RCC 7860 (cell line): ENCODE results near the gene STMN3.
"Not testable (repeated sequence)": the region's sequence is repeated elsewhere in the genome, so short reads cannot be mapped to it uniquely, and the experiment has no call there.

Source experiments
- DNase-seq: peaks from one replicate; pipeline ENCODE4 v3.0.0-alpha.2; 2015; ENCODE audit warnings: low spot score
- FAIRE-seq: peaks from 2 replicates; lab custom pipeline; 2012; peaks lifted over from hg19 to GRCh38; lab: Jason Lieb, UNC

The STMN3 gene

DNA sequence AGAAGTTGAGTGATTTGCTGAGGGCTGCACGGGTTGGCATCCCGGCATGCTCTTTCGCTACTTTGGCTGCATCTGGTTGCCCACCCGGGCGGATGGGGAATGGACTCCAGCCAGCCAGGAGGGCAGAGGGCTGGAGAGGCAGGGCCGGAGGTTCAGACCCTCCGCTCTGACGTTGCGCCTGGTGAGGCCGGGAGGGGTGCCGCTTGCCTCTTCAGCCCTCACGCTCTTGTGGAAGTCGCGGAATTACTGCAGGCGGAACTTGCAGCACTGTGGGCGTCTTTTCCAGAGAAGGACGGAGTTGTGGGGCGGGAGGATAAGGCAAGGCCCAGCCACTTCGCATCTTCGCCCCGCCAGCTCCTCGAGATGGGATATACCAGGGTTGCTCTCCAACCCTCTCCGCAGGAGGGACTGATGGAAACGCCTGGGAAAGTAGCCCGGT, 5.5 kb upstream of the STMN3 start:
- FAIRE-seq, result no peak
- no peak for DNase-seq

DNA sequence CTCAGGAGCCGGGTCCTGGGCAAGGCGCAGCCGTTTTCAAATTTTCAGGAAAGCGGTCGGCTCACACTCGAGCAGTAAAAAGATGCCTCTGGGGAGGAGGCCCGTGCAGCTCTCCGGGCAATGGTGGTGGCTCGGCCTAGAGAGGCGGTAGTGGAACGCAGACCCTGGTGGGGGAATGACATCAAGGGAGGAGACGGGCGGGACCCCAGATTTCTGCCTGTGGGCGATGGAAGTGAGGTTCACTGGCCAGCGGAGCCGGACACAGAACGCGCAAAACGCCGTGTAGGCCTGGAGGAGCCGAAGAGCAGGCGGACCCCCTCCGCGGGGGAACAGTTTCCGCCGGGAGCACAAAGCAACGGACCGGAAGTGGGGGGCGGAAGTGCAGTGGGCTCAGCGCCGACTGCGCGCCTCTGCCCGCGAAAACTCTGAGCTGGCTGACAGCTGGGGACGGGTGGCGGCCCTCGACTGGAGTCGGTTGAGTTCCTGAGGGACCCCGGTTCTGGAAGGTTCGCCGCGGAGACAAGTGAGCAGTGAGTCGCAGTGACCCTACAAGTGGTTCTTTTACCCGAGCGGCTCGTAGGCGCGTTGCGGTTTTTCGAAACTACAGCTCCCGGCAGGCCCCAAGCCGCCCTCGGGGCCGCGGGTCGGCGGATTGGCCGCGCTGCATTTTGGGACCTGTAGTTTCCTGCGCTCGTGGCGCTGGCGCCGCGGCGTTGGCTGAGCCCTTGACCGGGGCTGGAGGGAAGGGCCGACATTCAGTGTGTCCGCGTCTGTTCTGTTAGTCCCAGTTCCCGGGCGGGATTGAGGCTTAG, 4.9 kb upstream of the STMN3 start, which contains the start of gene RTEL1:
Gene RTEL1, plus strand, starts transcription at position 376 of the 812 bp plus-strand sequence. CDS start 1,091 bp downstream, outside the sequence.
- peak; percentile 78 for DNase-seq
- FAIRE-seq, result peak; percentile 22

DNA sequence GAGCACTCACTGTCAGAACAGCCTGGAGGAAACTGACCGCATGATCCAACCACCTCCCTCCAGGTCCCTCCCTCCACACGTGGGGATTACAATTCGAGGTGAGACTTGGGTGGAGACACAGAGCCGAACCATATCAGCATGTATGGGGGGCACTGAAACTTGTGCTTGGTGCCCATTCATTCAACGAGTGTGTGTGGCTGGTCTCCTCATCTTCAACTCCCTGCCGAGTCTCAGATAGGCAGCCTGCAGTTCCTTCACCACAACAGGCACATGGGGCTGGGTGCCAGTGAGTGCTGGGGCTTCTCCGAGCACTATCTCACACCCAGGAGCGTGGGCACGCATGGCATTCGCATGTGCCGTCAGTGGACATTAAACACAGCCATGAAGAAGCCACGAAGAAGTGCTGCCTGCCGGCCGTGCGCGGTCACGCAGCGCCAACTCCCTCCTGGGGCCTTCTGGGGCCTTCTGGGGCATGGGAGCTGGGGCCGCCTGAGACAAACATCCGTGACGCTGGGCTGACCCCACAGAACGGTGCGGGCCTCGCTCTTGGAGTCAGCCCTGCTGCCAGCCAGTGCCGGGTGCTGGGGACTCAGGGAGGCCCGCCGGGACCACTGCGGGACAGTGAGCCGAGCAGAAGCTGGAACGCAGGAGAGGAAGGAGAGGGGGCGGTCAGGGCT, 4.2 kb upstream of the STMN3 start:
- FAIRE-seq (no peak), DNase-seq (no peak)

DNA sequence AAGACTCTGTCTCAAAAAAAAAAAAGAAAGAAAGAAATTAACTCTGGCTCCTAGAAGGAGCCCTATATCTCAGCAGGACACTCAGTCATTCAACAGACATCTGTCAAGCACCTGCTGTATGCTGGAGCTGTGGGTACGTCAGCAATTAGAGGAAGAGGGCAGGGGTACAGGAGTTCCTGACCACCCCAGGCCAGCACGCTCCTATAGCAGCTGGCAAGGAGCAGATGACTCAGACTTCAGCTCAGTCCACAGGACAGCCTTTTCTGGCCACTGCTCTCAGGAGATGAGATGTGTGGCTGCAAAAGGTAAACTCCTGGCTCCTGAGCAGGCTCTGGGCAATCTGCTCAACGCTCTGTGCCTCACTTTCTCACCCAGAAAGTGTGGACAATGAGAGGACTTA, 3.2 kb upstream of the STMN3 start:
- no peak for DNase-seq
- FAIRE-seq, result no peak

DNA sequence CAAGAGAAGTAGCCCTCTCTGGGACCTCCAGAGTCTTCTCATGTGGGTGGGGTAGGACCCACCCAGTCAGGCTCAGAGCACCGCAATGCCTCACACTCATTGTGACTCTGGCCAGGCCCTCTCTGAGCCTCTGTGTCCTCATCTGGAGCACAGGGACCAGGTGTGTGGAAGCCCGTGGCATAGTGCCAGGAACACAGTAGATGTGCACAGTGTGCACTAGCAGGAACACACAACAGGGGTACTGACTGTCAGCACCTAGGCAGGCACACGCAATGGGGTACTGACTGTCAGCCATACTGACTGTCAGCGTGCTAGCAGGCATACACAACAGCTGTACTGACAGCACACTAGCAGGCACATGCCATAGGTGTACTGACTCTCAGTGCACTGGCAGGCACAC, 2.0 kb upstream of the STMN3 start:
- FAIRE-seq, result no peak
- no peak for DNase-seq

DNA sequence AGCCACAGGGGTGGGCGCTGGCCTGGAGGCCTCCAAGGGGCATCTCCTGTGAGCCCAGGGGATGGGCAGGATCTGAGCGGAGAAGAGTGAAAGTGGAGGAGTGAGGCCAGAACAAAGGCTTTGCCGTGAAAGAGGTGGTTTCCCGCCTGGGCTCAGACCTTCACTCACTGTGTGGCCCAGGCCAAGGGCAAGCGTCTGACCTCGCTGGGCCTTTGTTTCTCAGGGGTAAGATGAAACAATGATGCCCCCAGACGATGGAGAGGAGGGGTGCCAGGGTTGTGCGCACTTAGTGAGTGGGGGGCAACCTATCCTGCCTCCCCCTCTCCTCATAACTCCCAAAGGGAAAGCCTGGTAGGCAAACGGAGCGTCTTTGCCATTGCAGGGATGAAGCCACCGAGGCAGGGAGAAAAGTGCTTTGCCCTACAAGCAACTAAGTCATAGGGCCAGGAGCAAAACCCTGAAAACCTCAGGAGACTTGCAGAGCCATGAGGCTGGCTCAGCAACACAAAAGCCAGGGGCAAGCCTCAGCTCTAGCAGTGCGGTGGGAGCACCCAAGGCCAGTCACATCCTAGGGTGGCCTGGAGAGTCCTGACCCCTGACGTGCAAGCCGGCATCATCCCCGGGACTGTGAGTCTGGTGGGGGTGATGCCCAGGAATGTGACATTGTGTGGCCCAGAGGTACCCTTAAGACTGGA, 897 bp upstream of the STMN3 start:
- DNase-seq, result no peak
- no peak for FAIRE-seq

DNA sequence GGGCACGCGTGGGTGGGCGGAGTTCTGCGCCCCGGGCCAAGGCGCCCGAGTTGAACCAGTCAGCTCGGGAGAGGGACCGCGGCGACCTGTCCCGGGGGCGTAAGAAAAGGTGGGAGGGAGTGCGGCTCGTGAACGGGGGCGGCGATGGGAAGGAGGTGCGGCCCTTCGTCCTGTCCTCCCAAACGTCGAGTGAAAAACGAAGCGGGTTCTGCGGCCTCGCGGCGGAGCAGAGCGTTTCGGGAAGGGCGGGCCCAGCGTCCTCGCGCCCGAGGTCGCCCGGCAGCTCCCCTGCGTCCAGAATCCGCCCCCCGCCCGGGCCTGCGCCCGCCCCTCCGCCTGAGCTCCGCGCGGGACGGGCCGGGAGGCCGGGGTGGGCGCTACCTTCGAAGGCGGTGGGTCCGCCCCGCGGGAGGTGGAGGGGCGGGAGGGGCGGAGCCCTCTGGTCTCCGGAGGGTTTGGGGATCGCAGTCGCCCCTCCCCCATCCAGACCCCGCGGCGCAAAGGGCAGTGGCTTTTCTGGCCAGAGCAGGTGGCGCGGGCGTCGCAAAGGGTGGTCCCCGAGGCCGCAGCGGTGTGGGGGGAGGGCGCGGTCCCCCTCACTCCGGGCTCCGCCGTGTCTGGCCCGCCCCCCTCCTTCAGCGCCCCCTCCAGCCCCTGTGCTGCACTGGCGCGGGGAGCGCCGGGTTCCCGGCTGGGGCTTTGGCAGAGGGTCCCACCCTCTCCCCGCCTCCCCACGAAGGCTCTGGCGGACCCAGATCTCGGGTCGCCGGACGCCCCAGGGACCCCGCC, 838 bp downstream of the STMN3 start:
- FAIRE-seq (no peak), DNase-seq (no peak)

DNA sequence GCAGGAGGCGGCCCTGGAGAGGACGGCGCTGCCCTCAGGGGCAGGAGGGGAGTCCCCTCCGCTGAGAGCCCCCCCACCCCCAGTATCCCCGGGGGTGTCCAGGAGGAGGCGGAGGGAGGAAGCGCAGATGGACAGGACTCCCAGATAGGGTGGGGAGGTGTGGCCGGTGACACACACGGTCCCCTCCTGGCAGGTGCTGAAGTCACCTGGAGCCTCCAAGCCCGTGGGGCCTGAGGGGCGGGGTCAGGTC, 1.4 kb downstream of the STMN3 start:
- FAIRE-seq, result no peak
- no peak for DNase-seq

DNA sequence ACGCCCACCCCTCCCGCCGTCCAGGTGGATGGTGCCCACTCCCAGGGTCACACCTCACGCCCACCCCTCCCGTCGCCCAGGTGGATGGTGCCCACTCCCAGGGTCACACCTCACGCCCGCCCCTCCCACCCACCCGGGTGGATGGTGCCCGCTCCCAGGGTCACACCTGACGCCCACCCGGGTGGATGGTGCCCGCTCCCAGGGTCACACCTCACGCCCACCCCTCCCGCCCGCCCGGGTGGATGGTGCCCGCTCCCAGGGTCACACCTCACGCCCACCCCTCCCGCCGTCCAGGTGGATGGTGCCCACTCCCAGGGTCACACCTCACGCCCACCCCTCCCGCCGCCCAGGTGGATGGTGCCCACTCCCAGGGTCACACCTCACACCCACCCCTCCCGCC, 2.7 kb downstream of the STMN3 start:
- FAIRE-seq, DNase-seq: not testable (repeated sequence)

DNA sequence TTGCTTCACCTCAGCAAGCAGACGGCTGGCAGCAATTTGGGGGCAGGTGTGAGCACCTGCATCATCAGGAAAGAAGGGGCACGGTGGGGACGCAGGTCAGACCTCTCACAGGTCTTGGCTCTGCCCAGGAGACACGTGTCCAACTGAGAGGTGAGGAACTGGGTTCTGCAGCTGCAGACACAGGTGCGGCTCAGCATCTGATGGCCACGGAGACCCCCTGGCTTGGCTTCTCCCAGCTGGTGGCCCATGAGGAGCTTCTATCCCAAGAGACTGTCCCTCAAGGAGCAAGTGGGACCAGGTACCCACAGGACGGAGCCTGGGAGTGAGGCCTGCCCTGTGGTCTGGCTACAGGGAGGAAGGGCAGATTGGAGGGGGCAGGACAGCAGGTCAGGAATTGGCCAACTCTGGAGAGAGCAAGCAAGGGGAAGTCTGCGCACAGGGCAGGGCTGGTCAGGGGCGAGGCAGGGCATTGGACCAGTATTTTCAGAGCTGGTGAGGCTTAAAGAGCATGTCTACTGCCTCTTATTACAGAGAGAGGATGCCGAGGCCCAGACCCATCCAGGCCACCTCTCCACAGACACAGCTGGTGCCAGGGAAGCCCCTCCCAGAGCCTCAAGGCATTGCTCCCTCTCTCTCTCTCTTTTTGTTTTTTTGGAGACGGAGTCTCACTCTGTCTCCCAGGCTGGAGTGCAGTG, 4.2 kb downstream of the STMN3 start:
- no peak for FAIRE-seq
- DNase-seq, result no peak

DNA sequence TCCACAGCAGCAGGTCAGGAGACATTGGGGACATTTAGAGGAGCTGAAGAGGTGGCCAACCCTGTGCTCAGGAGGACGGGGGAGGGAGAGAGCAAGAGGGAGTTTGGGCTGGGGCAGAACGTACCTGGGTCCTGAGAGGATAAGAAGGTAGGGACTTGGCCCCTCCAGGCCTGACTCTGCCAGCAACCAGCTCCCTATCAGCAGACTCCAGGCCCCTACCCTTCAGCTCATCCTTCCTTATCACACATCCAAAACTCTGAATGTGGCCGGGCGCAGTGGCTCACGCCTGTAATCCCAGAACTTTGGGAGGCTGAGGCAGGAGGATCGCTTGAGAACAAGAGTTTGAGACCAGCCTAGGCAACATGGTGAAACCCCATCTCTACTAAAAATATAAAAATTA, 5.0 kb downstream of the STMN3 start:
- DNase-seq (no peak), FAIRE-seq (no peak)

DNA sequence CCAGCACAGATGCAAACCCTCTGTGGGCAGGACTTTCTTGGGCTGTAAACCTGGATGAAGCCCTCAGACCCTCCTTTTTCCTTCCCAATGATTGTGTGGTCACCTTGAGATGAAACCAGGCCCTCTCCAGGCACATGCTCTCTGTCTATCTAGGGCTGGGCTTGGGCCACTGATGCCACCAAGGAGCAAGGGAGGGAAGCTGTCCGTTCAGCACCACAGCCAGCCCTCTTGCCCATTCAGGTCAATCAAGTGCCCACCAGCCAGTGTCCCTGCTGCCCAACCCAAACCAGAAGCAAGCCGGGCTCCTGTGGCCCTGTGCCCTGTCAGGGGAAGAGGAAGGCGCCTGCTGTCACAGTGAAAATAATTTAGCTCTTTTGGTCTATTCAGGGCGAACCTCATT, 8.0 kb downstream of the STMN3 start:
- DNase-seq (no peak), FAIRE-seq (no peak)

DNA sequence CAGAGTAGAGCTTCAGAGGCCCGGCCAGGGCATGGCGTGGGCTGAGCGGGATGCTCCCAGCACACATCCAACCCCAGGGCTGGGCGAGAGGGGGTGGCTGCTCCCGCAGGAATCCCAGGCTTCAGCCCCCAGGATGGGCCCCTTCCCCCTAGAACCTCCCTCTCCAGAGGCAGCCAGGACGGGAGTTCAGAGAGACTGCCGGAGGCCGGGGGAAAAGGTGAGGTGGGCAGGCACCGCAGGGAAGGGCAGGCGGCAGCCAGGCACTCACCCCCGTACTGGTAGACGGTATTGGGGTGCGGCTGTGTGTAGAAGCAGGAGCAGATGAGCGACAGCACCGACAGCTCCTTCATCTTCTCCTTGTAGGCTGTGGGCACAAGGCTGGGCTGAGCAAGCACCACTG, 9.3 kb downstream of the STMN3 start:
- FAIRE-seq, result no peak
- DNase-seq, result no peak

DNA sequence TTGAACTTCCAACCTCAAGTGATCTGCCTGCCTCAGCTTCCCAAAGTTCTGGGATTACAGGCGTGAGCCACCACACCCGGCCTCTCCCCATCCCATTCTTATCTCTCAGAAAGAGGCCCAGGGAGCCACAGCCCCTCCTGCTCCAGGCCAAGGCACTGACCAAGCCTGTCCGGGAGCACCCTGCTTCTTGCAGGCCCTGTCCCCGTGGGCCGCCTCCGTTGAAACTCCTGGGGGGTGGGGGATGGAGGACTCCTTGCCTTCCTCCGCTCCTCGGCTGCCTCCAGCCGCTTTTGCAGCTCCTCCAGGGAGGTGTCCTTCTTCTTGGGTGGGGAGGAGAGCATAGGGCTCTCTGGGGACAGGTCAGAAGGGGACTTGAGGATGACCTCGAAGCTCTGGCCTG, 9.7 kb downstream of the STMN3 start:
- DNase-seq (no peak), FAIRE-seq (no peak)

DNA sequence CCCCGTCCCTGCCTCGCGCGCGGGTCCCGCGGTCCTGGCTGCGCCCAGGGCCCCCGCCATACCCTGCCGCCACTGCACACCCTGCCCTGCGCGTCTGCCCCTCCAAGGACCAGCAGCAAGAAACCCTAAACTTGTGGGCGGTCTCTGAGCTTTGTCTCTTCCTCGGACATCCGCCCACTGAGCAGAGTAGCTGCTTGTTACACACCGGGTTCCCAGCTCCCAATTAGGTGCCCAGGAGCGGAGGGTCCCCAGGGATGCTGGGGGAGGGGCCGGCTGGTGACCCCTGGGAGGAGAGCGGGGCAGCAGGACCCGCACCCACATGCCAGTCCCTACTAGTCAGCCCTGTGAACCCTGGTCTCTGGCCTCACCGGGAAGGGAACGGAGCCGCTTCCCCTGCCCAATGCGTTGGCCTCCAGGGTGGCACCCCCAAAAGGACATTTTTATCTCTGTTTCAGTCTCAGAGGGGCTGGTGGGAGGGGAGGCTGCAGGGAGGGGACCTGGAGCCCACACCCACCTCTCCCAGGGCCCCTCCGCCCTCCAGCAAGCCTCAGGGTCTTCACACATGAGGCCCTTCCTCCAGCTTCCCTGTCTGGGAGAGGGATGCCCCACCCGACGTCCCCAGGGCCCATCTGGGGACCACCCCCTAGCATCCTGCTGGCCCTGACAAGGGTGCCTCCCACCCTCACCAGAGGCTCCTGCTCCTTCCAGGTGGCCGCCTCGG, 10.5 kb downstream of the STMN3 start:
- DNase-seq (no peak), FAIRE-seq (no peak)

DNA sequence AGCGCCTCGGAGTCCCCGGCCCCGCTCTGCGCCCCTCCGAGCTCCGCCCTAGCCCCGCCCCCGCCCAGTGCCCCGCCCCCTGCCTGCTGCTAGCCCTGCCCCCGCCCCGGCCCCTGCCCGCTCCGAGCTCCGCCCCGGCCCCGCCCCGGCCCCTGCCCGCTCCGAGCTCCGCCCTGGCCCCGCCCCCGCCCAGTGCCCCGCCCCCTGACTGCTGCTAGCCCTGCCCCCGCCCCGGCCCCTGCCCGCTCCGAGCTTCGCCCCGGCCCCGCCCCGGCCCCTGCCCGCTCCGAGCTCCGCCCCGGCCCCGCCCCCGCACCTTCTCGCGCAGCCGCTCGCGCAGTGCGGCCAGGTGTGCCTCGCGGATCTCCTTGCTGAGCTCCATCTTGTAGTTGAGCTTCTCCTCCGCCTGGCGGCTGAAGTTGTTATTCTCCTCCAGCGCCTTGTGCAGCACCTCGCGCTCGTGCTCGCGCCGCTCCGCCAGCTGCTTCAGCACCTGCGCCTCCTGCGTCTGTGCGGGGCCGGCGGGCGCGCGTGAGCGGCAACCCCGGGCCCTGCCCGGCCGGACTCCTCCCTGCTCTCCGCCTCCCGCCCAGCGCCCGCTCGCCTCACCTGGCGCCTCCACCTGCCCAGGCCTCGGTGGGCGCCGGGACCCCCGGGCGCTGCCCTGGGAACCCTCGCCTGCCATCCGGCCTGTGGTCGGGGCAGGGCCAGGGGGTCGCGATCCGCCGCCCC, 11.3 kb downstream of the STMN3 start:
- FAIRE-seq (no peak), DNase-seq (peak; percentile 70)

DNA sequence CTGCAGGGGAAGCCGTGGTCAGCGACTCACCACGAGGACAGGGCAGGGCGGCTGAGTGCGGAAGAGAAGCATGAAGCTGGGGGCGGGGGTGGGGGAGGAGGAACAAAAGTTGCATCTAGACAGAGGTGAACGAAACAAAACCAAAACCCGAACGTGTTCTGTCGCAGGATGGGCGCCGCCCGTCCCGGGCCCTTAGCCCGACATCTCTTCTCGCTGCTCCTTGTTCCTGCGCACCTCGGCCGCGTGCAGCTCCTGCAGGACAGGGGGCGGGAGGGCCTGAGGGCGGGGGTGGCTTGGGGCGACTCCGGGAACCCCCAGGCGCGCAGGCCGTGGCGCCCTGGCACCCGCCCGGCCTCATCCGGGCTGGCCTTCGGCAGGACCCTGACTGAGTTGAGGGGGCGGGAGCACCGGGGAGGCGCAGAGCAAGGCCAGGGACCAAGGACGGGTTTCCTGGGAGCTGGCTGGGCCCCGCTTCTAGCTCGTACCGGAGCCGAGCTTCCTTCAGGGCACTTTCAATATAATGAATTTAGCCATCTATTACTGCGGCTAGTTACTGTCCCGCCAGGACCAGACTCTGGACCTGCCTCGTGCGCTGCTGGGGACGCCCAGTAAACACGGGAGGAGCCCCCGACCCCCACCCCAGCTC, 12.0 kb downstream of the STMN3 start:
- no peak for FAIRE-seq
- no peak for DNase-seq

DNA sequence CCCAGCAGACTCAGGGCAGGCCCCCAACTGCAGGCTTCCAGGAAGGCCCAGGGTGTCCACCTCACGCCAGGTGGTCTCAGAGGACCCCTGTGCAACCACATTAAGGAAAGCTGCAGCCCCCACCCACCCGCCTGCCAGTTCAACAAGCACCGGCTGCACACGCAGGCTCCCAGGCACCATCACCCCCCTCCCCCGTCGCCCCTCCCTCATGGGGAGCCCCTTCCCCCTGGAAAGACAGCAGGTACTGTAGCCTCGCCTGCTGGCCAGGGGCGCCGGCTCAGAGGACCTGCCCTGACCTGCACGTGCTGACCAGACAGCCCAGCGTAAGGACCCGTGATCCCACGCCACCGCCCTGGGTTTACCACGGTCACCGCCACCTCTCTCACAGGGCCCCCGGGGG, 12.5 kb downstream of the STMN3 start:
- FAIRE-seq, DNase-seq: not testable (repeated sequence)

DNA sequence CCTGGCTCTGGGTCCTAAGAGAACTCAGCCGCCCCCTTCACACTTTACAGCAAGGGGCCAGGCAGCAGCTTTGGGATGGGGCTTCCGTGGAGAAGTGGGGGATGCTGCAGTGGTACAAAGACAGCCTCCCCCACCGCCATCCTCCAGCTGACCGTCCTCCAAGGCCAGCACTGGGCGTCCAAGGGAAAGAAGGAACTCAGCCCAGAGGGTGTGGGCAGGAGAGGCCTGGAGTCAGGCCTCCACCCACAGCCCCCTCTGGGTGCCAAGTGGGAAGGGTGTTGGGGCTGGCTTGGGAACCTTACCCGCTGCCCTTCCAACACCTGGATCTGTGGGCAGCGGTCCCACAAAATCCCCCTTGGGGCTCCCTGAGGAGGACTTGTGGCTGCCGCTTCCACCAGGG, 13.1 kb downstream of the STMN3 start:
- no peak for DNase-seq
- no peak for FAIRE-seq
